HFFc6 (cell line): ENCODE measurements around the gene PTPA. TPM values are rescaled to one million over a fixed set of nuclear protein-coding genes. Genes with fewer than 3 reads are reported as not detected.
A peak's percentile ranks its signal among the peaks of the same experiment; 100 is the strongest.
"Not testable (repeated sequence)": the region's sequence is repeated elsewhere in the genome, so short reads cannot be mapped to it uniquely, and the experiment has no call there.

Experiments used
- DNase-seq: peaks from one replicate; pipeline ENCODE4 v3.0.0-alpha.2; 2018
- H3K27ac Mint-ChIP-seq: 2 replicates; pipeline ENCODE4 v1.8.0; 2020; ENCODE audit warnings: mild to moderate bottlenecking, mixed read lengths
- H3K27me3 Mint-ChIP-seq: 2 replicates; pipeline ENCODE4 v1.8.0; 2021; ENCODE audit warnings: mild to moderate bottlenecking, moderate library complexity, mixed read lengths; ENCODE audit not compliant: insufficient read depth
- H3K36me3 Mint-ChIP-seq: 2 replicates; pipeline ENCODE4 v1.8.0; 2021; ENCODE audit warnings: low read depth, mixed read lengths
- H3K4me1 Mint-ChIP-seq: 2 replicates; pipeline ENCODE4 v1.8.0; 2020; ENCODE audit warnings: low read depth, mixed read lengths
- H3K4me3 Mint-ChIP-seq: 2 replicates; pipeline ENCODE4 v1.8.0; 2020; ENCODE audit warnings: mild to moderate bottlenecking, moderate library complexity, mixed read lengths
- H3K9me3 Mint-ChIP-seq: 2 replicates; pipeline ENCODE4 v1.8.0; 2020; ENCODE audit warnings: mild to moderate bottlenecking, mixed read lengths
- total RNA-seq, 6 experiments: library from RNA; stranded (reverse); fragmentation: NEBNext Ultra II Directional; extraction: Animal tissue kit (Norgen Biotek cat#: 25700); gene quantifications; 2 replicates in 1 of 6; 3 replicates in 5 of 6; pipeline ENCODE4 v1.2.3, GENCODE V29; 2021
- TF ChIP-seq, protein P1 (sequence below): fragments of 200-600 bp; sonication (generic); IDR thresholded peaks from 2 replicates; pipeline ENCODE4 v1.5.0; 2021; ENCODE audit warnings: antibody characterized with exemption, mild to moderate bottlenecking

PTPA gene
- total RNA-seq, 6 experiments from 2014 or later, result 153 to 170 (median 162) TPM

DNA sequence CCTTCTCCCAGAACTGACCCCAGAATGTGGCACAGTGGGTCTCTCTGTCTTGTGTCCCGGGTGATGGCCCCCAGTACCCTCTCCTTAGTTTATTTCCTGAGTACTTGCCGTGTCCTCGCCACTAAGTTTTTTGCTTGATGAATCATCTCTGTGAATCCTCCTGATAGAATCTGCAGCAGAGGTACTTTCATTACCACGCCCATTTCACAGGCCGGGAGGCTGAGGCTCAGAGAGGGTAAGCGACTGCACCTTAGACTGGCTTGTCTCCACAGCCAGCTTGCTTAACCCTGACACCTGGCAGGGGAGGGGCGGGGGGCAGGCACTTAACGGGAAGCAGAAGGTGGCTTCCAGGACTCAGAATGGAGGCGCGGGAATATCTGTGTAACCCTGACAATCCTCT is 74.8 kb downstream of the PTPA start:
- no peaks in the 10 kb centered on the region for H3K9me3 Mint-ChIP-seq
- peaks cover 7% of the 10 kb centered on the region for H3K27me3 Mint-ChIP-seq
- H3K36me3 Mint-ChIP-seq, result peaks cover 4% of the 10 kb centered on the region; the same call in 1 of the 2 replicates
- no peak overlapping the region for H3K4me3 Mint-ChIP-seq
- TF ChIP-seq, protein P1, sequence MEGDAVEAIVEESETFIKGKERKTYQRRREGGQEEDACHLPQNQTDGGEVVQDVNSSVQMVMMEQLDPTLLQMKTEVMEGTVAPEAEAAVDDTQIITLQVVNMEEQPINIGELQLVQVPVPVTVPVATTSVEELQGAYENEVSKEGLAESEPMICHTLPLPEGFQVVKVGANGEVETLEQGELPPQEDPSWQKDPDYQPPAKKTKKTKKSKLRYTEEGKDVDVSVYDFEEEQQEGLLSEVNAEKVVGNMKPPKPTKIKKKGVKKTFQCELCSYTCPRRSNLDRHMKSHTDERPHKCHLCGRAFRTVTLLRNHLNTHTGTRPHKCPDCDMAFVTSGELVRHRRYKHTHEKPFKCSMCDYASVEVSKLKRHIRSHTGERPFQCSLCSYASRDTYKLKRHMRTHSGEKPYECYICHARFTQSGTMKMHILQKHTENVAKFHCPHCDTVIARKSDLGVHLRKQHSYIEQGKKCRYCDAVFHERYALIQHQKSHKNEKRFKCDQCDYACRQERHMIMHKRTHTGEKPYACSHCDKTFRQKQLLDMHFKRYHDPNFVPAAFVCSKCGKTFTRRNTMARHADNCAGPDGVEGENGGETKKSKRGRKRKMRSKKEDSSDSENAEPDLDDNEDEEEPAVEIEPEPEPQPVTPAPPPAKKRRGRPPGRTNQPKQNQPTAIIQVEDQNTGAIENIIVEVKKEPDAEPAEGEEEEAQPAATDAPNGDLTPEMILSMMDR, result no peak
- H3K4me1 Mint-ChIP-seq, result peaks cover 12% of the 10 kb centered on the region
- DNase-seq, result peak; percentile 16
- no peak overlapping the region for H3K27ac Mint-ChIP-seq

DNA sequence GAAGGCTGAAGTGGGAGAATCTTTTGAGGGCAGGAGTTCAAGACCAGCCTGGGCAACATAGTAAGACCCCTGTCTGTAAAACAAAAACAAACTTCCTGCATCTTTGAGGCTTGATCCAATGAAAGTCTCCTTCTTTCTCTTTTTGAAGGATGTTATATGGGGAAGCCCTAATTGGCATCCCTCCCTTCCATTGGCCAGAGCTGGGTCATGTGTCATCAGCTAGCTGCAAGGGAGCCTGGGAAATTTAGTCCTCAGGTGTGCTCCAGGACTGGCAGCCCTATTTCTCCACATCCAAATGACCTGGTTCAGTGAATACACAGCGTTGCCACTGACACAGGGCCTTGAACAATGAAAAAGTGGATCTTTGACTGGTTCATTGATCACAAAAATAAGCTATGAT is 75.8 kb downstream of the PTPA start:
- Mint-ChIP-seq H3K4me1 (peaks cover 12% of the 10 kb centered on the region), H3K27ac (no peak overlapping the region), H3K36me3 (peaks cover 4% of the 10 kb centered on the region; the same call in 1 of the 2 replicates), H3K4me3 (no peak overlapping the region), H3K9me3 (peaks cover 5% of the 10 kb centered on the region), H3K27me3 (peaks cover 8% of the 10 kb centered on the region)
- no peak for DNase-seq
- TF ChIP-seq, protein P1, result no peak

DNA sequence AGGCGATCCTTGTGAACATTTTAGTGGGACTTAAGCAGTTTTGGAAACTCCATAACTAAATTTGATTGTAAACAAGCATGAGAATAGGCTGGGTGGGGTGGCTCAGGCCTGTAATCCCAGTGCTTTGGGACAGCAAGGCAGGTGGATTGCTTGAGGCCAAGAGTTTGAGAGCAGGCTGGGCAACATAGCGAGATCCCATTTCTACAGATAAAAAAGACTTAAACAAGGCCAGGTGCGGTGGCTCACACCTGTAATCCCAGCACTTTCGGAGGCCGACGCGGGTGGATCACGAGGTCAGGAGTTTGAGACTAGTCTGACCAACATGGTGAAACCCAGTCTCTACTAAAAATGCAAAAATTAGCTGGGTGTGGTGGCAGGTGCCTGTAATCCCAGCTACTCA is 78.8 kb downstream of the PTPA start:
- not testable (repeated sequence) for H3K4me3 Mint-ChIP-seq, H3K27ac Mint-ChIP-seq, DNase-seq, H3K36me3 Mint-ChIP-seq
- Mint-ChIP-seq H3K27me3 (peaks cover 14% of the 10 kb centered on the region), H3K4me1 (peaks cover 12% of the 10 kb centered on the region), H3K9me3 (peaks cover 14% of the 10 kb centered on the region)

DNA sequence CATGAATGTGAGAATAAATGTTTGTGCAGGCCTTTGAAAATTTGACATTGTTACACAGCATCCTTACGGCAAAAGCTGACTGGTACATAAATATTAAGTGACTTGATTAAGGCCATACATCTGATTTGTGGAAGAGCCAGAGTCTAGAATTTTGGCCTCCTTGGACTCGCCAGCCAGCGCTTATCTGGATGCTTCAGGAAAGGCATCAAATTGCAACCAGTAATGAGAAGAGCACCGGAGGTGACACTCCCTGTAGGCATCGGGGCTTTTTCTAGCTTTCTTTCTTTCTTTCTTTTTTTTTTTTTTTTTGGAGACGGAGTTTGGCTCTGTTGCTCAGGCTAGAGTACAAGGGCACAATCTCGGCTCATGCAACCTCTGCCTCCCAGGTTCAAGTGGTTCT is 80.0 kb downstream of the PTPA start:
- H3K27ac Mint-ChIP-seq, result no peak overlapping the region
- H3K4me3 Mint-ChIP-seq, result no peak overlapping the region
- DNase-seq, result no peak
- H3K27me3 Mint-ChIP-seq, result peaks cover 14% of the 10 kb centered on the region
- H3K36me3 Mint-ChIP-seq, result peaks cover 4% of the 10 kb centered on the region; the same call in 1 of the 2 replicates
- peaks cover under 1% of the 10 kb centered on the region for H3K4me1 Mint-ChIP-seq
- H3K9me3 Mint-ChIP-seq, result peaks cover 14% of the 10 kb centered on the region
- TF ChIP-seq, protein P1, result no peak

DNA sequence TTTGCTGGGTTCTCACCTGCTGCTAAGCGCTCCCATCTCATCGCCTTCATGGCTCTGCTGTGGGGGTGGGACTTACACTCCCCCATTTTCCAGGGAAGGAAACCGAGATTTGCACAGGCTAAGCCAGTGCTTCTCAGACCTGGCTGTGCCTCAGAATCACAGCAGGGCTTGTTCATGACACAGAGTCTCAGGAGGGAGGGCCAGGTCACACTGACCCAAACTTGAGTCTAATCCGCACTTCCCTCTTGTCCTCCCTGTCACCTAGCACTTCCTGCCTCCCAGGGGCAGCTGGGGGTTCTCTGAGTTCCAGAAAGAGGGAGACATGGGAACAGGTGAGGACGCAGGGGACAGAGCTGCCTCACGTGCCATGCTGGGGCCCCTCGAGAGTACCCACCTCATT is 82.4 kb downstream of the PTPA start:
- Mint-ChIP-seq H3K27me3 (peaks cover 8% of the 10 kb centered on the region), H3K9me3 (peaks cover 14% of the 10 kb centered on the region), H3K4me3 (no peak overlapping the region), H3K4me1 (peaks cover 11% of the 10 kb centered on the region), H3K27ac (no peak overlapping the region), H3K36me3 (no peaks in the 10 kb centered on the region)
- no peak for DNase-seq
- TF ChIP-seq, protein P1, result no peak

DNA sequence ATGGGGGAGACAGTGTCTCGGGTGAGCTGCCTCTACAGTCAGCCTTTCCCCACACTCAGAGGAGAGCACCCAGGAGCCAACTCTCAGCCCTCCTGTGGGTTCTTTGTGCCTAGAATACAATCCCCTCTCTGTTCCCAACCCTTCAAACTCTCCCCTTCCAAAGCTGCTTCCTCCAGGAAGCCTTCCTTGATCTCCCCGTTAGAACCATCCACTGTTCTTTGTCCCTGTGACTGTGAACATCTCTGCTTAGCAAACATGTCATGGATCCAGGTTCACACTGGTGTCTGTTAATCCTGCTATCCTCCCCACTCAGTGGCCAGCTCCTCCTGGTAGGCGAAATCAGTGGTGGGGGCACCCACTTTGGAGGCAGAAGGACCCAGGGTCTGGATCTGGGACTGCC is 83.0 kb downstream of the PTPA start:
- Mint-ChIP-seq H3K4me3 (no peak overlapping the region), H3K4me1 (peaks cover 17% of the 10 kb centered on the region), H3K27me3 (peaks cover 8% of the 10 kb centered on the region), H3K36me3 (no peaks in the 10 kb centered on the region), H3K9me3 (peaks cover 14% of the 10 kb centered on the region), H3K27ac (no peak overlapping the region; the same call in 1 of the 2 replicates)
- TF ChIP-seq, protein P1, result no peak
- no peak for DNase-seq
